ELR (cell line): ENCODE measurements around the gene SCUBE2.
"Not testable (repeated sequence)": the region's sequence is repeated elsewhere in the genome, so short reads cannot be mapped to it uniquely, and the experiment has no call there.

ENCODE experiments used
- DNase-seq: peaks from one replicate; pipeline ENCODE4 v3.0.0-alpha.2; 2015; ENCODE audit warnings: low read depth

SCUBE2 gene

DNA sequence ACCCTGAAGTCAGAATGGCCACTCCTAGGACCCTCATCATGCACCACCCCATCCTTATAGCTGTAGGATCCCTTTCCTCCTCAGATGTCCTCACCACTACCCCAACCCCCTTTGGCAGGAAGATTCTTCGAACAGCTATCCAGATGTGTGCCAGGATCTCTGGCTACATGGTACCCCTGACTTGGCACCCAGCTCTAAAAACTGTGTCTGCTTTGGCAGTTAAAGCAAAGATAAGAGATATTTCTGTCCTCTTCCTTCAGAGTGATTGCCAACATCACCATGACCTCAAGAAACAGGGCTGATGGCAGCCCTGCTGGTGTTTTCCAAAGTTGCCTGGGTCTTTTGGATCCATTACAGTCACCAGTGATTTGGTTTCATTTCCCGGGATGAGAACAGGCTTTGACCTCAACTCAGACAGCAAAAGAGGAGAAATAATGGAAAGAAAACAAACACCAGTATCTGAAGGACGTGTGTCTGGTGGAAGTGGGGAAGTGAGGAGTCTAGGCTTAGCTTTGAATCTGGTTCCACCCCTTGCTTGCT lies 83.3 kb downstream of the SCUBE2 start:
- no peak for DNase-seq

DNA sequence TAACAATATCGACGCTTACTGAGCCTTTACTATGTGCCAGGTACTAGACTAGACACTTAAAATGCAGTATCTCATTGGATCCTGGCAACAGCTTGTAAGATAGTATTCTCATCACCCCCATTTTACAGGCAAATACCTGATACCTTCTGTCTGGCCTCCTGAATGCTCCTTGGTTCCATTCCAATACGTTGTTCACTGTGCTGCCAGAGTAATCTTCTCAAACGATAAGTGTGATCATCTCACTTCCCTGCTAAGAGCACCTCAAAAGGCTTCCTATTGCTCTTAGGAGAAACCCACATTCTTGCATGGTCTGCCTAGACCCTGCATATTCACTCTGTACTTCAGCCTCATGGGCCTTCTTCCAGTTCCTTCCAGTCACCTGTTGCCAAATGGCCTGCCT lies 86.3 kb downstream of the SCUBE2 start:
- DNase-seq, result no peak

DNA sequence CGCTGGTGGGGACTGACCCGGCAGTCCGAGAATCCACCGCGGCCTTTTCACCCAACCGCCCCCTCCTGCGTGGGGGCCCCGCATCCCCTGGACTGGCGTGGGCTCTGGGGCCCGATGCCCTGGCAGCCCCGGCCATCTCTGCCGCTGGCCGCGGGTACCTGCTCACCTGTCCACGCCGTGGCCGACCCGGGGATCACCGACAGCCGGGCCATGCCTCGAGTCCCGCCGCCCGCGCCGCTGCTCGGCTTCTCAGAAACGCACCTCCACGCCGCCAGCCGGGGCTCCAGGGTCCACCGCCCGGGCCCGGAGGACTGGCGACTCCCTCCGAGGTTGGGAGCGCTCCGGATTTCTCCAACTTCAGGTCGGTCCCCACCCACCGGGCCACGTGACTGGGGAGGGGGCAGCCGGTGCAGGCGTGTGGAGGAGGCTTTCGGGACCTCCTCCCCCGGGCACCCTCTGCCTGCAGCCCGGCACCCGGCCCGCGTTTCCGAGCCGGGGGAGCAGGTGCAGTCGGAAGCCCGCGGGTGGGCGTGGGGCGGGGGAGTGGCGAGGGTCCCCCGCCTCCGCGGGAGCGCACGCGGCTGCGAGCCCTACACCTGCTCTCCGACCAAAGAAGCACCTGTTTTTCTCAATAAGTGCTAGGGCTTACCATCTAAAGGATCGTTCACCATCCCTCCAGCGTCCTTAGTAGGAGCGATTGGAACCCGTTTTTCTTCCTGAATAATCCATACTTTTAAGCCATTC lies 87.0 kb downstream of the SCUBE2 start:
- no peak for DNase-seq

DNA sequence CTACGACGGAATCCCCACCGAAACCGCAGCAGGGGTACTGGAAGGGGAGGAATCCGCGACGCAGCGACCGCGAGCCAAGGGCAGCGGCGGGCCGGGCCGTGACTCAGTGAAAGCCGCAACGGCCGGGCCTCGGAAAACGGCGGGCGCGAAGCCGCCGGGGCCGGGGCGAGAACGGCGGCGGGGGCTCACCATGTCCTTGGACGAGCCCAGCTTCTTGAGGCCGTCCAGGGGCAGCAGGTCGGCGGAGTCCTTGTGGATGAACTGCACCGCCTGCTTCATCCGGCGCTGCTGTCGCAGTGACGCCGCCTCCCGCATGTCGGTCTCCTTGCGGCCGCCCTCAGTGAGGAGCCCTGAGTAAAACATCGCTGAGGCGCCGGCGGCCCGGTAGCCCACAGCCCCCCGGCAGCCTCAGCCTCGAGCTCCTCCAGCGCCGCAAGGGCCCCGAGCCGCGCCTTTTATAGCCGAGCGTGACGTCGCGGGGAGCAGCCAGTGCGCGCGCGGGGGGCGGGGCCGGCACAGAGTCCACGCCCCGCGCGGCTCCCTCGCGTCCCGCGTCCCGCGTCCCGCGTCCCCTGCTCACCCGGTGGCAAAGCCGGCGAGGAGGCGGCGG lies 87.7 kb downstream of the SCUBE2 start, which contains the start of gene NRIP3:
Gene NRIP3, minus strand, starts transcription at position 429 of the 610 bp plus-strand sequence. Its CDS starts 66 bp downstream, at position 363.
- DNase-seq, result peak; percentile 81

DNA sequence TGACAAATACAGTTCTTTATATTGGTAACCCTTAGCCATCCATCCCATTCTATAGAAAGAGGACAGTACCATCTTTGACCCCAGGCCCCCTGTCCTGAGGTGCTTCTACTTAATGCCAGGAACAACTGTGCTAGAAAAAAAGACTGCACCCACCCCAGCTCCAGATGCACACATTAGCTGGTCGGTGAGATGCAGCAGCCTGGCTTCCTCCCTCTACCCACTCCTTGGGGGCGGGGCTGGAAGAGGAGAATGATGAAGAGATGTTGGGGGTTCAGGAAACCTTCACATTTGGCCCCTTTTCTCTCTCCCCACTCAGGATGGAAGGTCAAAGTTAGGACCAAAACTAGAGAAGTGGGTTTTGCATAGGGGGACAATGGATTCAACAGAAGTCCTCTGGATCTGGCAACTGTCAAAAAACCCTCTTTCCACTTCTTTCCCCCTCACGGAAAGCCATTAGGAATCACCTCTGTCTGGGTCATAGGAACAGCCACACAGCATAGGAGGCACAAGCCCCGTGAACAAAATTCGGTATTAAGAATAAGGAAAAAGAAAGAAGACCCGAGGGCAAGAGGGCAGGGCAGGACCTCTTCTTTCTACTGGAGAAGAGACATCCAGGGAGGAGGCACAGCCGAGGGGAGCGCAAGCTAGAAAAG lies 88.4 kb downstream of the SCUBE2 start:
- DNase-seq, result peak; percentile 52

DNA sequence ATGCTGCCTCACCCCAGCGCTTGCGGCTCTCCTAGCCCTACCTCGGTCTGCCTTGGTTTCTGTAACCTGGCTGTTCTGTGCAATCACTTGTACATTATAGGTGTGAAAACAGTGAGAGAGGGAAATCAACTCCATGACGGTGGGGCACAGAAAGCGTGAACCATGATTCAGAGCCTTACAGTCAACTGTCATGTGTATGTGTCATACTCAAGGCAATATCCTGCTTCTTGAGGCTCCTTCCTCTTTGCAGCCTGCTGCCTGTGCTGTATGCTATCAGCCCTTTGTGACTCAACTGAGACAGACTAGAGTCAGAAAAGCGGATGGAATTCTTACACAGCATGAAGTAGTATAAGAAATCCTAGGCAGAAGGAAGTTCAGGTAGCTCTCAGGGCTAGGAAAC lies 89.7 kb downstream of the SCUBE2 start:
- DNase-seq, result peak; percentile 97

DNA sequence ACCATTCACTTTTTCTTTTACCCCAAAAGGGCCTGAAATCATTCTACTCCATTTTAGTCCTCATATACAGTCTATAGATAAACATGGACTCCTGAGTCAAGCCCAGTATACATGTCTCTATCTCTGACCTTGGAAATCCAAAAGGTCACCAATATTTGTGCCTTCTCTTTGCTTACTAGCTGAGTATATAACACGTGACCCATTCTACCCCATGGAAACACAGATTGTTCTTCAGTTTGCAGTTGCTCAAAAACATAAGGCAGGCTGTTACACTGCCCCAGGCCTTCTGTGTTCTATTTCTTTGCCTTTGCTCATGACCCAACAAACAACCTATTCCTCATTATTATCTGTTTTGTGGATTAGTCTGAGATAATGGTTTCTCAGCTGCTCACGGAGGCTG lies 93.4 kb downstream of the SCUBE2 start:
- DNase-seq, result no peak

DNA sequence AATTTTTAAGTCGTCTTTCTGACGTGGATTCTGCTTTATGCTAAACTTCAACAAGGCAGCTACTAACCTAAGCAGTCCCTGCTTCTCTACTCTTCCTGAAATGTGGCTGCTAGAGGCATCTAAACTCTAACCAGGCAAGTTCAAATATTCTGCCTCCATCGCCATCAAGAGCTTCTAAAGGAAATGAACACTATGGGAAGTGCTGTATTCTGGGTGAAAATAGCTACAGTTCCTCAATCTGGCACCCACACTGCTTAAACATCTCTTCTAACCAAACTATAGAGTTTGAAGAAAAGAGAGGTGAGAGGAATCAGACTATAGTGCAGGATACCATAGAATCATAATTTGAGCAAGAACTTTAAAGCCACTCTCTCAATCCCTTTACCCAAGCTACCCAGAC lies 93.9 kb downstream of the SCUBE2 start:
- no peak for DNase-seq

DNA sequence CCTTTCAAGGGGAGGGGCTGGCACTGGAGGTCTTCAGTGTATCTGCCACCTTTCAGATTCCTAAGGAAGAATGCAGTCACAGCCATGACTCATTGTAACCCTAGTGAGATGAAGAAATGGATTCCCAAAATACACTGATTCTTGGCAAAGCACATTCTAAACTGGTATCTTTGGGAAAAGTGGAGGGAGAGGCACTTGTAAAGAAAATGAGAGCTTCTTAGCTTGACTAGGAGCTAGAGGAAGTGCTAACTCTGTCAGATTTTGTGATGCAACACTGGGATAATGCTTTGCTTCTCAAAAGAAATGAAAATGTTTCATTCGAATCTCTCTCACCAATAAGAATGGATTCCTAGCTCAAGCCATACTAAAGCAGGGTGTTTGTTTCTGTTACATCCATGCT lies 101.9 kb downstream of the SCUBE2 start:
- peak; percentile 54 for DNase-seq

DNA sequence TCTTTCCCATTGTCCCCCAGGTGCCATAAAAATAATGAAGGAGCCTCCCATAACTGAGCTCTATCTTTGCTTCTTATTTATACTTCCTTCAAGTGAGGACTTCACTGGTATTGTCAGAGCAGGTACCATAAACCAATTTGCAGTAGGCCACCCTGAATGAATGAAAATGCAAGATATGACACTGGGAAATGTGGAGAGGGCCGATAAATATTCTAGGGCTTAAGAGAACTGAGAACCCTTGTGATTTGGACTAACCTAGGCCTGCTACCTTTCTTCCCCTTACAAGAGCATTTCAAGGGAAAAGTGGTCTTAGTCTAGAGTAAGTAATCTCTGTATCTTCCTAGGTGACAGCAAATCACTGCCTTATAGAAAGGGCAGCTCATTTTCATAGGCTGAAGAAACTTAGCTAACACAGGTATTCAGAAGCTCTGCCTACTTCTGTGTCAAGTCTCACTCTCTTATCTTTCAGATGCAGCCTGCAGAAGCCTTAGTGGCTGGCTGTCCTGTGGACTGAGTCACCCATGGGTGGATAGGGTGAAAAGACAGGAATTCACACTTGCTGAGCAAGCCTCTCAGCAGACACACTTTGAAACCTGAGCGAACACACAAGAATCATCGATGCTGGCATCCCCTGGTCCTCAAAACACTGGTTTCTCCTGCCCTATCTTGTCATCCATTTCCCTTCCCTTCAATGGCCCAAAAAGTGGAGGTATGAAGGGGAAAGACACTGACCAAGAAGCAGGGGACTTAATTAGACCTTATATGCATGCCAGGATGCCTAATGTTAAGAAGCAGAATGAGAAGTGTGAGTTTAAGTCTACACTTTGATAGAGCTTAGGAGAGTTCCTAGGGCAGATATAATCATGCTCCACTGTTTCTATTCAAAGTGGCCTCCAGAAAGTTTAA lies 102.8 kb downstream of the SCUBE2 start:
- peak; percentile 68 for DNase-seq

DNA sequence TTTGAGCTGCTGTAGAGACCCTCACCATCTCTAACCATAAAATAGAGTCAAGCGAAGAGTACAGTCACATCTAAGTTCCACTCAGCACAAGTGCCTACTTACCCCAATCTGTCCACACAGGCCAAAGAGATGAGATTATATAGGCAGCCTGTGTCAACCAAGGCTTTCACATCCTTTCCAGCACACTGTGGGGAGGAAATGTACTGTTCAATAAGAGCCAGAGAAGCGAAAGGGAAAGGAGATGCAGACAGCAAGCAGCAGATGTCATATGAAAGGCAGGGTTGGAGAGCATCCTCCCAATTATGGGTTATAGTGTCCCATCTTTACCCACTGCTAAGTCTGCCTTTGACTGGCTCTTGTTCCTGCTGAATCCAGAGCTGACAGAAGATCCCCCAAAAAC lies 104.0 kb downstream of the SCUBE2 start:
- DNase-seq, result no peak

DNA sequence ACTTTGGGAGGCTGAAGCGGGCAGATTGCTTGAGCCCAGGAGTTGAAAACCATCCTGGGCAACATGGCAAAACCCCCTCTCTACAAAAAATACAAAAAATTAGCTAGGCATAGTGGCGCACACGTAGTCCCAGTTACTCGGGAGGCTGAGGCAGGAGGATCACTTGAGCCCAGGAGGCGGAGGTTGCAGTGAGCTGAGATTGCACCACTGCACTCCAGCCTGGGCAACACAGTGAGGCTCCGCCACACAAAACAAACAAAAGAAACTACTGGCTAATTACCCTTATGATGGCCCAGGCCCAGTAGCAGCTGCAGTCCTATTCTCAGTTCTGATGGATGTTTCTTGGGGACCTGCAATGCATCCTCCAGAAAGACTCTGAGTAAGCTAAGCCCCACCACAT lies 104.6 kb downstream of the SCUBE2 start:
- DNase-seq, result not testable (repeated sequence)

DNA sequence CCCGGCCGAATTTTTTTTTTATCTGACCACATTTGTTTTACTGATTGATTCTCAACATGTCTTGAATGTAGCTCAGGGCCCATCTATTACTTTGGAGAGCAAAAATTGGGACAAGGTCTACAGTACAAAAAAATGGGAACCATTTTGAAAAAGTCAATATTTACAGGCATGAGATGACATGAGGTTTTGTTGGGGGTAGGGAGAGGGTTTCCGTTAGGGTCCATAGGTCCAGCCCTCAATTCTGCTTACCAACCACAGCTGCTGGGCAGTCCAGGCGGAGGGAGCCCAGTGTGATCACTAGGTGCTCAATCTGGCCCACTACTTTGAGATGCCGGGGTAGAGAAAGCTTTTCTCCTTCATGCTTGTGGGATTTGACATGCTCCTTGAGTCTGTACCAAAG lies 105.9 kb downstream of the SCUBE2 start:
- DNase-seq, result no peak

DNA sequence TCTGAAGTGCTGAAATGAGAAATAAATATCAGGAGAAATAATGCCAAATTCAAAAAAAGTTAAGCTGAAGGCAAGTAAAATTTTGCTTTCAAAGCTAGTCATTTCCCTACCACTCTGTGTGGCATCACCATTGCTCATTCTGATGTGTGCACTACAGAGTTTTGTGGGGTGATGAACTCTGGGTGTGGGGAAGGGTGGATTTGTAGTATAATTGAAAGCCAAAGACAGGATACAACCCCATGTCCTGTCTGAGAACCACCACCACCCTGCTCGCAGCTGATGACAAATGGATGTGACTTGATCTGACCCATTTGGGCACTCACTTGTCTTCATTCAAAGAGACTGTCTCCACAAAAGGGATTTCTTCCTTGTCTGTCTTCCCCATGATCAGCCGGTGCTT lies 107.8 kb downstream of the SCUBE2 start:
- no peak for DNase-seq

DNA sequence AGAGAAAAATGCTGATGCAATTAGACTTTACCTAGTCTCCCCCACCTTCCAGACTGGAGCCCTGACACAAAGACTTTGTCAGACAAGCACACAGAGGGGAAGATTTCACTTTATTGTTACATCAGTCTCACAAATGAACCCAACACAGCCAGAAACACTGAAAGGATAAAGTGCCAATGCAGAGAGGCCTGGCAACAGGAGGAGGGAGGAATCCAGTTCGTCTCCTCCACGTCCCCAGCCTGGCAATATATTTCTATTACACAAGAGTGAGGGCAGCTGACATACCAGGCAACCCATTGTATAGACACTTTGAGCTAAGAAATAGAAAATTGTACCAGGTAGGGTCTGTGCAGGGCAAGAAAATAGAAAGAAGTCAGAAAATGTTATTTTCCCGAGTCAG lies 110.9 kb downstream of the SCUBE2 start:
- DNase-seq, result no peak

DNA sequence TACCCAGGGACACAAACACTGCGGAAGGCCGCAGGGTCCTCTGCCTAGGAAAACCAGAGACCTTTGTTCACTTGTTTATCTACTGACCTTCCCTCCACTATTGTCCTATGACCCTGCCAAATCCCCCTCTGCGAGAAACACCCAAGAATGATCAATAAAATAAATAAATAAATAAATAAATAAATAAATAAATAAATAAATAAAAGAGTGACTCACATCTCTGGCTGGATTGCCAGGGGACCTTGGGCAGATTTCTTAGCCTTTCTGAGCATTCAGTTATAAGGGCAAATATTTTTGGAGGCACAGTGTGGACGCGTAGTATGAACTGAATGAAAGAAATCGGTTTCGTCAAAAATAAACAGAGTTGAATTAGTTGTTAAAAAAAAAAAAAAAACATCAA lies 112.0 kb downstream of the SCUBE2 start:
- DNase-seq, result not testable (repeated sequence)

DNA sequence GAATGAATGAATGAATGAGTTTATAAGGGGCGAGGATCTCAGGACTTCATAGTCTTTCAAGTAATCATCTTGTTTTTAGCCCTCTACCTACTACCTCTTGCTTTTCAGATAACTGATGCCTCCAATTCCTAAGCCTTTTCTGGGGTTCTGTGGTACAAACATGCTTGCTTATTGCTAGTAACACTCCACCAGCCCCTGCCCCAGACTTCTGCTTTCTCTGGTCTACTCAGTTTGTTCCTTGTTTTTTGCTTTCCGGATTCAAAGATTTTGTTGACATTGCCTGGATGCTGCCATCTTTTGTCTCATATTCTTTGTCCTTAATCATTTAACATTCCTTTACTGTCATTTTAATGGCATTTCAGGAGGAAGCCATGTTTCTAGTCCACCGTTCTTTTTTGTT lies 118.3 kb downstream of the SCUBE2 start:
- DNase-seq, result no peak

DNA sequence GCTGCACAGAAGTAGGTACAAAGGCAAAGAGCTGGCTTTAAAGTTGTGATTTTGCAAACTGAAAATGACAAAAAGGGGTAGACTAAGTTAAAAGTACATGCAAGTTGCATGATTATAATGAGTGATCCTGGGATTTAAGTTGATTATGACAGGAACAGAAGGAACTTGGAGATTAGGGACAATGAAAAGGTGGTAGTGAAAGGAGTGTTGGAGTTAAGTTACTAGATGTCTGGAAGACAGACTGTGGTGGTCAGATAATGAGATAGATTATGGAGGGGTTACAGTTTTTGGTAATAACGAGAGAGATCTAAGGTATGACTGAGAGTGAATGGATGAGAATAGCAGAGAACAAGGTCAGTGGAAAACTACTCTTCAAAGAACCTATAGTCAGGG lies 119.5 kb downstream of the SCUBE2 start:
- no peak for DNase-seq

DNA sequence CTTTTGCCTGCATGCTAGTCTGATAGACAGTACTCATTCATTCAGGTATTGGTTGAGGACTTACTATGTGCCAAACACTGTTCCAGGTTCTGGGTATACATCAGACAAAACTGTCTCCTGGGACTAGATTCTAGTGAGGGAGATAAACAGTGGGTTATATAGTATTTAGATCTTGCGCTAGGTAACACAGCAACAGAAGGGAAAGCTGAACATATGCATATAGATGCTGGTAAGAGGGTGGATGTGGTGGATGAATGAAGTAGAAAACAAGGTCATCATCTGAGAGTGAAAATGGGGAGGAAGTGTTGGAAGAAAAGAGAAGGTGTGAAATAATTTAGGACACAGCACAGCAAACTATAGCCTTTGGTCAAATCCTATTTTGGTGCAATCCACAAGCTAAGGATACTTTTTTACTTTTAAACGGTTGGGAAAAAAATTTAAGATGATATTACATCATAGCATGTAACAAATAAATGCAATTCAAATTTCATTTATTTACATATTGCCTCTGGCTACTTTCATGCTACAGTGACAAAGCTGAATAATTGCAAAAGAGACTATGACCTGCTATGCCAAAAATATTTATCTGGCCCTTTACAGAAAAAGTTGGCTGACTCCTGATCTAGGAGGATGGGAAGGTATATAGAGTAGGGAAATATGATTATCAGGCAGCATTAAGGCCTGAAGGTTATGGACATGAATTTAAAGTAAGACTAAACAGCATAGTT lies 120.0 kb downstream of the SCUBE2 start:
- no peak for DNase-seq
